Measurements from ENCODE around the gene SLAMF8.

- no peak for TF ChIP-seq EZH2phosphoT487 (IDR thresholded peaks at IDR 0.05; ENCODE audit: borderline replicate concordance, low read length)
- TF ChIP-seq CTCF (IDR thresholded peaks at IDR 0.05; ENCODE audit: low read depth, low read length, poor library complexity, severe bottlenecking) = no peak
Measured at GRCh38 chr1:159877695-159878444, 51.2 kb downstream of the SLAMF8 start.
